ENCODE data around the gene STK32A. TPM values are rescaled to one million over a fixed set of nuclear protein-coding genes. Genes with fewer than 3 reads are reported as not detected.

The STK32A gene
- total RNA-seq, 1 experiment from 2014 or later, result 1.3 TPM

DNA sequence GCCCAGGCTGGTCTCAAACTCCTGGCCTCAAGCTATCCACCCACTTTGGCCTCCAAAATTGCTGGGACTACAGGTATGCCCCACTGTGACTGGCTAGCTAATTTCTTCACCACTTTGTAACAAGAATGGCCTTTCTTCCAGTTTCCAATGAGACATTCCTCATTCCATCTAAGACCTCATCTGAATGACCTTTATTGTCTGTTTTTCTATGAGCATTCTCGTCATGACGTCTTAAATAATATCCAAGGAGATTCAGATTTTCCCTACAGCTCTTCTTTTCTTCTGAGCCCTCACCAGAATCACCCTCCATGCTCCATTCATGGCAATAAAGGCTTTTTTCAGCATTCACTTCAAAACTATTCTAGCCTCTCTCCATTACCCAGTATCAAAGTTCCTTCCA, 30.2 kb upstream of the STK32A start:
- no peak overlapping the region for H3K27ac ChIP-seq (ENCODE audit: insufficient read length, low read depth, low read length)
- no peak overlapping the region for H3K56ac ChIP-seq (ENCODE audit: insufficient read length, low read depth, low read length)
- TF ChIP-seq, protein P1, sequence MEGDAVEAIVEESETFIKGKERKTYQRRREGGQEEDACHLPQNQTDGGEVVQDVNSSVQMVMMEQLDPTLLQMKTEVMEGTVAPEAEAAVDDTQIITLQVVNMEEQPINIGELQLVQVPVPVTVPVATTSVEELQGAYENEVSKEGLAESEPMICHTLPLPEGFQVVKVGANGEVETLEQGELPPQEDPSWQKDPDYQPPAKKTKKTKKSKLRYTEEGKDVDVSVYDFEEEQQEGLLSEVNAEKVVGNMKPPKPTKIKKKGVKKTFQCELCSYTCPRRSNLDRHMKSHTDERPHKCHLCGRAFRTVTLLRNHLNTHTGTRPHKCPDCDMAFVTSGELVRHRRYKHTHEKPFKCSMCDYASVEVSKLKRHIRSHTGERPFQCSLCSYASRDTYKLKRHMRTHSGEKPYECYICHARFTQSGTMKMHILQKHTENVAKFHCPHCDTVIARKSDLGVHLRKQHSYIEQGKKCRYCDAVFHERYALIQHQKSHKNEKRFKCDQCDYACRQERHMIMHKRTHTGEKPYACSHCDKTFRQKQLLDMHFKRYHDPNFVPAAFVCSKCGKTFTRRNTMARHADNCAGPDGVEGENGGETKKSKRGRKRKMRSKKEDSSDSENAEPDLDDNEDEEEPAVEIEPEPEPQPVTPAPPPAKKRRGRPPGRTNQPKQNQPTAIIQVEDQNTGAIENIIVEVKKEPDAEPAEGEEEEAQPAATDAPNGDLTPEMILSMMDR (conservative IDR thresholded peaks at IDR 0.05), result no peak
- no peaks in the 10 kb centered on the region for H4K20me1 ChIP-seq (ENCODE audit: control insufficient read depth, insufficient read depth, insufficient read length)
- no peak overlapping the region for H3K27ac Mint-ChIP-seq
- H2BK12ac ChIP-seq (ENCODE audit: insufficient read length, low read depth, low read length), result no peak overlapping the region
- no peak overlapping the region for H3T11ph ChIP-seq (ENCODE audit: low read length)
- no peak overlapping the region for H2BK20ac ChIP-seq (ENCODE audit: low read depth, low read length, poor library complexity, severe bottlenecking)
- no peak overlapping the region for H2AFZ ChIP-seq (ENCODE audit: low read length)
- H4K8ac ChIP-seq (replicated peaks; ENCODE audit: insufficient read length, low read depth, low read length), result no peak overlapping the region
- H3K9ac ChIP-seq (ENCODE audit: extremely low read depth, insufficient read length, low read length), result no peak overlapping the region
- H3K9me3 ChIP-seq (ENCODE audit: control insufficient read depth, low read depth, low read length), result no peaks in the 10 kb centered on the region
- H3K79me2 ChIP-seq (ENCODE audit: insufficient read depth, low read length), result no peaks in the 10 kb centered on the region
- H3K9me3 Mint-ChIP-seq, result peaks cover 5 to 6% of the 10 kb centered on the region in 2 experiments; a peak in 4 of 5 replicates
- no peaks in the 10 kb centered on the region for H3K23me2 ChIP-seq (ENCODE audit: insufficient read length, low read depth, low read length, poor library complexity, severe bottlenecking)
- no peaks in the 10 kb centered on the region for H3K79me1 ChIP-seq (ENCODE audit: insufficient read depth, low read depth, low read length, poor library complexity, severe bottlenecking)
- H3K4me1 Mint-ChIP-seq, result no peaks in the 10 kb centered on the region
- H2BK5ac ChIP-seq (ENCODE audit: insufficient read length, low read length), result no peak overlapping the region
- H4K5ac ChIP-seq (ENCODE audit: insufficient read length, low read depth, low read length), result no peak overlapping the region
- H2BK120ac ChIP-seq (ENCODE audit: low read depth, low read length, poor library complexity, severe bottlenecking), result no peak overlapping the region
- no peak overlapping the region for H3K4ac ChIP-seq (ENCODE audit: low read depth, low read length)
- no peak overlapping the region for H3K18ac ChIP-seq (ENCODE audit: insufficient read length, low read depth, low read length)
- H2BK15ac ChIP-seq (ENCODE audit: low read depth, low read length), result no peak overlapping the region
- H3K36me3 Mint-ChIP-seq (ENCODE audit: insufficient read depth in 1 of 3, low read depth in 3 of 3), result no peaks in the 10 kb centered on the region; a peak in 3 of 7 replicates
- H3K4me3 Mint-ChIP-seq, result no peak overlapping the region
- WGBS (ENCODE audit: extremely low coverage, insufficient read length, low lambda C conversion rate), result no CpG with 5 or more reads among the region's 2 CpGs
- H3K4me1 ChIP-seq (ENCODE audit: insufficient read depth, low read length), result no peaks in the 10 kb centered on the region
- H3K4me2 ChIP-seq (ENCODE audit: insufficient read depth, insufficient read length, low read length), result no peak overlapping the region
- no peak overlapping the region for H4K91ac ChIP-seq (ENCODE audit: insufficient read length, low read depth, low read length)
- no peak for DNase-seq
- no peaks in the 10 kb centered on the region for H3K27me3 ChIP-seq (ENCODE audit: insufficient read depth, low read length)
- H3K23ac ChIP-seq (ENCODE audit: insufficient read length, low read depth, low read length), result no peak overlapping the region
- no peaks in the 10 kb centered on the region for H3K27me3 Mint-ChIP-seq (ENCODE audit: low read depth)
- no peak overlapping the region for H3K14ac ChIP-seq (ENCODE audit: insufficient read depth, low read length)
- H2AK5ac ChIP-seq (ENCODE audit: insufficient read length, low read length), result no peak overlapping the region

All from H9 (cell line).